A549 treated with RU486 at 1 μM for 4 hours (cell line): ENCODE measurements around the gene GRIN3A. TPM values are rescaled to one million over a fixed set of nuclear protein-coding genes. Genes with fewer than 3 reads are reported as not detected.

Experiments
- total RNA-seq: library from RNA; stranded (reverse); fragments of 200-300 nt; extraction: Qiagen RNA extraction; gene quantifications from 5 replicates; pipeline ENCODE4 v1.2.3, GENCODE V29; 2022; ENCODE audit warnings: low read depth

GRIN3A gene
- not detected in 5 replicates for total RNA-seq

GRCh38 chr9:101738566-101739183 is at the start of gene GRIN3A:
GRIN3A (minus strand) TSS chr9:101738647; CDS start chr9:101737979, 668 bp downstream.

GRCh38 chr9:101594796-101595195 is 143.7 kb downstream of the GRIN3A start, which contains the start of gene PPP3R2:
PPP3R2 (minus strand) TSS chr9:101594969; CDS start chr9:101594921, 48 bp downstream.

GRCh38 chr9:101533334-101534204 is 204.9 kb downstream of the GRIN3A start, which contains the start of gene RNF20:
RNF20 (plus strand) TSS chr9:101533853; CDS start chr9:101535424, 1,571 bp downstream.

Other genes with a start within 250 kb of the GRIN3A start
- 20.4 to 24.3 TPM (median 22.8 TPM) in 5 replicates for gene RNF20, start 204.8 kb downstream of the GRIN3A start, total RNA-seq
- not detected in 5 replicates for gene PPP3R2, start 143.7 kb downstream of the GRIN3A start, total RNA-seq